ENCODE measurements around the gene USP6. TPM values are rescaled to one million over a fixed set of nuclear protein-coding genes. Genes with fewer than 3 reads are reported as not detected.

The USP6 gene
- total RNA-seq, 1 donor from 2014 or later: 4.7 TPM

DNA sequence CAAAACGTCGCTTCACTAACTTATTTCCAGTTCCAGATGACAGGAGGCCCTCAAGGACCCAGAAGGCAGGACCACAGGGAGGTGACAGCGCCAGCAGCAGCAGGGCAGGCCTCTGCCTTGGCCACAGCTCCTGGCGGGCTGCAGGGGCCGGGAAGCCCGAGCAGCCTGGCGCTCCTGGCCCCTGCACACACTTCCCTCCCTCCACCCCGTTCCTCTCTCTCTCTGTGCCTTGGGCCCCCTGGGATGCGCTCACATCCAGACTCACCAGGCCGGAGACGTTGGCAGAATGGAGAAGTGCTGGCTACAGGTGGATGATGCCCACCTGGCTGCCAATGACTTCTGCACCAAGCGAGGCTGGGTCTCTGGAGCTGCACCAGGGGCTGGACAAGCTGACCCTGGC lies 63.2 kb downstream of the USP6 start:
- no peak for DNase-seq
- Mint-ChIP-seq H3K27ac (ENCODE audit: unreplicated experiment) (no peak overlapping the region), H3K9me3 (ENCODE audit: unreplicated experiment) (peaks cover 53% of the 10 kb centered on the region), H3K36me3 (ENCODE audit: unreplicated experiment) (peaks cover 57% of the 10 kb centered on the region), H3K27me3 (ENCODE audit: unreplicated experiment) (peaks cover 19% of the 10 kb centered on the region), H3K4me1 (ENCODE audit: low read depth, unreplicated experiment) (no peaks in the 10 kb centered on the region), H3K4me3 (ENCODE audit: unreplicated experiment) (no peak overlapping the region)
- TF ChIP-seq, protein P1, sequence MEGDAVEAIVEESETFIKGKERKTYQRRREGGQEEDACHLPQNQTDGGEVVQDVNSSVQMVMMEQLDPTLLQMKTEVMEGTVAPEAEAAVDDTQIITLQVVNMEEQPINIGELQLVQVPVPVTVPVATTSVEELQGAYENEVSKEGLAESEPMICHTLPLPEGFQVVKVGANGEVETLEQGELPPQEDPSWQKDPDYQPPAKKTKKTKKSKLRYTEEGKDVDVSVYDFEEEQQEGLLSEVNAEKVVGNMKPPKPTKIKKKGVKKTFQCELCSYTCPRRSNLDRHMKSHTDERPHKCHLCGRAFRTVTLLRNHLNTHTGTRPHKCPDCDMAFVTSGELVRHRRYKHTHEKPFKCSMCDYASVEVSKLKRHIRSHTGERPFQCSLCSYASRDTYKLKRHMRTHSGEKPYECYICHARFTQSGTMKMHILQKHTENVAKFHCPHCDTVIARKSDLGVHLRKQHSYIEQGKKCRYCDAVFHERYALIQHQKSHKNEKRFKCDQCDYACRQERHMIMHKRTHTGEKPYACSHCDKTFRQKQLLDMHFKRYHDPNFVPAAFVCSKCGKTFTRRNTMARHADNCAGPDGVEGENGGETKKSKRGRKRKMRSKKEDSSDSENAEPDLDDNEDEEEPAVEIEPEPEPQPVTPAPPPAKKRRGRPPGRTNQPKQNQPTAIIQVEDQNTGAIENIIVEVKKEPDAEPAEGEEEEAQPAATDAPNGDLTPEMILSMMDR (IDR thresholded peaks at IDR 0.05; ENCODE audit: partially characterized antibody, unreplicated experiment): no peak

DNA sequence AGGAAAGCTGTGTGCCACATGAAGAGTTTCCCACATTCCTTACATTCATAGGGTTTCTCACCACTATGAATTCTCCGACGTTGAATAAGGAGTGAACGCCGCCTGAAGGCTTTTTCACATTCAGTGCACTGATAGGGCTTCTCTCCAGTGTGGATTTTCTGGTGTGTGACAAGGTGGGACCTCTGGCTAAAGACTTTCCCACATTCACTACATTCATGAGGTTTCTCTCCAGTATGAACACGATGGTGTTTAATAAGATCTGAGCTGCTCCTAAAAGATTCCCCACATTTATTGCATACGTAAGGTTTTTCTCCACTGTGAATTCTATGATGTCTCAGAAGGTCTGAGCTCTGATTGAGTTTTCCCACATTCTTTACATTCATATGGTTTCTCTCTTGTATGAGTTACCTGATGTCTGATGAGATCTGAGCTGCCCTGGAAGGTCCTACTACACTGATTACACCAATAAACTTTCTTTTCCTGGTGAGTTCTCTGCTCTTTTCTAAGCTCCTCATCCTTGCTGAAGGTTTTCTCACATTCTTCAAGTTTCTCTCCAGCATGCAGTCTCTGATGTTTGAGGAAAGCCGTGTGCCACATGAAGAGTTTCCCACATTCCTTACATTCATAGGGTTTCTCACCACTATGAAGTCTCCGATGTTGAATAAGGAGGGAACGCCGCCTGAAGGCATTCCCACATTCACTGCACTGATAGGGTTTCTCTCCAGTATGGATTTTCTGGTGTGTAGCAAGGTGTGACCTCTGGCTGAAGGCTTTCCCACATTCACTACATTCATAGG lies 65.9 kb downstream of the USP6 start:
- TF ChIP-seq, protein P1 (IDR thresholded peaks at IDR 0.05; ENCODE audit: partially characterized antibody, unreplicated experiment): no peak
- no peak overlapping the region for H3K4me3 Mint-ChIP-seq (ENCODE audit: unreplicated experiment)
- H3K4me1 Mint-ChIP-seq (ENCODE audit: low read depth, unreplicated experiment): no peaks in the 10 kb centered on the region
- peaks cover 61% of the 10 kb centered on the region for H3K9me3 Mint-ChIP-seq (ENCODE audit: unreplicated experiment)
- no peak for DNase-seq
- H3K27ac Mint-ChIP-seq (ENCODE audit: unreplicated experiment): no peak overlapping the region
- peaks cover 61% of the 10 kb centered on the region for H3K36me3 Mint-ChIP-seq (ENCODE audit: unreplicated experiment)
- H3K27me3 Mint-ChIP-seq (ENCODE audit: unreplicated experiment): peaks cover 27% of the 10 kb centered on the region

DNA sequence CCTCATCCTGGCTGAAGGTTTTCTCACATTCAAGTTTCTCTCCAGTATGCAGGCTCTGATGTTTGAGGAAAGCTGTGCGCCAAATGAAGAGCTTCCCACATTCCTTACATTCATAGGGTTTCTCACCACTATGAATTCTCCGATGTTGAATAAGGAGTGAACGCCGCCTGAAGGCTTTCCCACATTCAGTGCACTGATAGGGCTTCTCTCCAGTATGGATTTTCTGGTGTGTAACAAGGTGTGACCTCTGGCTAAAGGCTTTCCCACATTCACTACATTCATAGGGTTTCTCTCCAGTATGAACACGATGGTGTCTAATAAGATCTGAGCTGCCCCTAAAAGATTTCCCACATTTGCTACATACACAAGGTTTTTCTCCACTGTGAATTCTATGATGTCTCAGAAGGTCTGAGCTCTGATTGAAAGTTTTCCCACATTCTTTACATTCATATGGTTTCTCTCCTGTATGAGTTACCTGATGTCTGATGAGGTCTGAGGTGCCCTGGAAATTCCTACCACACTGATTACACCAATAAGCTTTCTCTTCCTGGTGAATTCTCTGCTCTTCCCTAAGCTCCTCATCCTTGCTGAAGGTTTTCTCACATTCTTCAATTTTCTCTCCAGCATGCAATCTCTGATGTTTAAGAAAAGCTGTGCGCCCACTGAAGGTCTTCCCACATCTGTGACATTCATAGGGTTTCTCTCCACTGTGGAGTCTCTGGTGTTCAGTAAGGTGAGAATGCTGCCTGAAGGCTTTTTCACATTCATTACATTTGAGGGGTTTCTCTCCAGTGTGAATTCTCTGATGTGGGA lies 67.0 kb downstream of the USP6 start:
- H3K36me3 Mint-ChIP-seq (ENCODE audit: unreplicated experiment): peaks cover 67% of the 10 kb centered on the region
- H3K4me1 Mint-ChIP-seq (ENCODE audit: low read depth, unreplicated experiment): no peaks in the 10 kb centered on the region
- TF ChIP-seq, protein P1 (IDR thresholded peaks at IDR 0.05; ENCODE audit: partially characterized antibody, unreplicated experiment): no peak
- peaks cover 27% of the 10 kb centered on the region for H3K27me3 Mint-ChIP-seq (ENCODE audit: unreplicated experiment)
- no peak for DNase-seq
- peak overlapping the region; percentile 2 for H3K4me3 Mint-ChIP-seq (ENCODE audit: unreplicated experiment)
- H3K27ac Mint-ChIP-seq (ENCODE audit: unreplicated experiment): no peak overlapping the region
- peaks cover 66% of the 10 kb centered on the region for H3K9me3 Mint-ChIP-seq (ENCODE audit: unreplicated experiment)

DNA sequence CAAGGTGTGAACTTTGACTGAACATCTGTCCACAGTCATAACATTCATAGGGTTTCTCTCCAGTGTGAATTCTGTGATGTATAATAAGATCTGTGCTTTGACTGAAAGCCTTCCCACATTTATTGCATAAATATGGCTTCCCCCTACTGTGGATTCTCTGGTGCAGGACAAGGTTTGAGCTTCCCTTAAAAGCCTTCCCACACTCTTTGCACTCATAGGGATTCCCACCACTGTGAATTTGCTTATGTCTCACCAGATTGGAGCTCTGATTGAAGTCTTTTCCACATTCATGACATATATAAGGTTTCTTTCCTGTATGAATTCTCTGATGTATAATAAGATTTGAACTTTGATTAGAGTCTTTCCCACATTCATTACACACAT lies 67.6 kb downstream of the USP6 start:
- peaks cover 28% of the 10 kb centered on the region for H3K27me3 Mint-ChIP-seq (ENCODE audit: unreplicated experiment)
- peaks cover 71% of the 10 kb centered on the region for H3K36me3 Mint-ChIP-seq (ENCODE audit: unreplicated experiment)
- H3K9me3 Mint-ChIP-seq (ENCODE audit: unreplicated experiment): peaks cover 71% of the 10 kb centered on the region
- no peaks in the 10 kb centered on the region for H3K4me1 Mint-ChIP-seq (ENCODE audit: low read depth, unreplicated experiment)
- no peak overlapping the region for H3K4me3 Mint-ChIP-seq (ENCODE audit: unreplicated experiment)
- H3K27ac Mint-ChIP-seq (ENCODE audit: unreplicated experiment): no peak overlapping the region
- DNase-seq: no peak
- TF ChIP-seq, protein P1 (IDR thresholded peaks at IDR 0.05; ENCODE audit: partially characterized antibody, unreplicated experiment): no peak

DNA sequence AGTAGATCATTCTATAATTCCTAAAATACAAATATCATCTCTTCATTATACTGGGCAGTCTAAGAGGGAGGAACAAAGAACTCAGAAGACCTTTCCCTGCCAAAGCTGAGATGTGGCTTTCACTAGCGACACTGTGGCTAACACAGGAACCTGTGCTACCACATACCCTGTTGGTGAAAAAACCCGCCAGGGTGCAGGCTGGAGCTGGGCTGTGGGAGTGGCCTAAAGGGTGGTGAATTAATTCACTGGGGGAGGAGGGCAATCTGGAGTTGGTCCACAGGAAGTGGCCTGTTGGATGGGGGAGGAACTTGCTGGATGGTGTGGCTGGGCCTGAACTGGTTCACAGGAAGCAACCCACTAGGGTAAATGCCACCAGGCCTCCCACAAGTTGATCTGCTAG lies 68.5 kb downstream of the USP6 start:
- Mint-ChIP-seq H3K27me3 (ENCODE audit: unreplicated experiment) (peaks cover 28% of the 10 kb centered on the region), H3K36me3 (ENCODE audit: unreplicated experiment) (peaks cover 70% of the 10 kb centered on the region), H3K27ac (ENCODE audit: unreplicated experiment) (no peak overlapping the region), H3K4me1 (ENCODE audit: low read depth, unreplicated experiment) (no peaks in the 10 kb centered on the region), H3K9me3 (ENCODE audit: unreplicated experiment) (peaks cover 65% of the 10 kb centered on the region), H3K4me3 (ENCODE audit: unreplicated experiment) (no peak overlapping the region)
- DNase-seq: no peak
- TF ChIP-seq, protein P1 (IDR thresholded peaks at IDR 0.05; ENCODE audit: partially characterized antibody, unreplicated experiment): no peak

All from glutamatergic neuron (in vitro differentiated cells).